GM11168 (cell line): ENCODE data around the gene WNT3.

Experiments
- in situ Hi-C: fragments of 300-500 bp; cut with MboI; formaldehyde crosslinking; loops from one replicate; pipeline ENCODE4 v1.12.0; 2022; ENCODE audit warnings: low sequenced_read_pairs; ENCODE audit not compliant: unreplicated experiment

WNT3 gene

GRCh38 chr17:46837521-46837920 is 19.0 kb upstream of the WNT3 start:
- in situ Hi-C loops: no loop called here

DNA sequence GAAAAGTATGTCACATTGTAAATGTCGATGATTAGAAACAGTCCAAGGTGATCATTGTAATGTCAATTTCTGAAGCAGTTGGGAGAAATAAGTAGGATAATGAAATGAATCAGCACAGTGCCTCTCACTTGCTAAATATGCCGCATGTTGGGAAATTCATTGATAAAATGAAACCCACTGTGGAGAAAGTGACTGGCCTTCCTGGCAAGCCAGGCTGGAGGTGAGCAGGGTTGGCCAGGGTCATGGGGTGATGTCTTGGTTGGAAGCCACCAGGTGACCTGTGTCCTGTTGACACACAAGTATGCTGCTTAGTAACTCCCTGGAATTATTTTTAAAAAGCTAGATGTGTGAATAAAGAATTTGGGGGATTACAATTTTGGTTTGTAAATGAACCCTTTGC is 18.0 kb upstream of the WNT3 start:
- in situ Hi-C loops: no loop called here

DNA sequence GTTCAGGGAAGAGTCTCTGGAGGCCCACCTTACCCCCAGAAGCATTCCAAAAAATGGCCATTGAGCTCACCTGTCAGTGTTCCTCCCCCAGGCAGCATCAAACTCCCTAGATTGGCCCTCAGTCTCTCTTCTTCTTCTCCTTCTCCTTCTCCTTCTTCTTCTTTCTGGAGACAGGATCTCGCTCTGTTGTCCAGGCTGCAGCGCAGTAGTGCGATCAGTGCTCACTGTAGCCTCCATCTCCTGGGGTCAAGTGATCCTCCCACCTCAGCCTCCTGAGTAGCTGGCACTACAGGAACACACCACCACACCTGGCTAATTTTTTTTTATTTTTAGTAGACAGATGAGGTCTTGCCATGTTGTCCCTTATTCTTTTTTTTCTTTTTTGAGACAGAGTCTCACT is 16.4 kb upstream of the WNT3 start:
- in situ Hi-C loops: no loop called here

GRCh38 chr17:46833840-46834208 is 15.3 kb upstream of the WNT3 start:
- in situ Hi-C loops: no loop called here

- in situ Hi-C loops: no loop called here
Measured at GRCh38 chr17:46832945-46833839, 14.7 kb upstream of the WNT3 start.

- in situ Hi-C loops: no loop called here
Measured at GRCh38 chr17:46832331-46832821, 13.9 kb upstream of the WNT3 start.

- in situ Hi-C loops: no loop called here
Measured at GRCh38 chr17:46831573-46832330, 13.3 kb upstream of the WNT3 start.

GRCh38 chr17:46827274-46827673 is 8.8 kb upstream of the WNT3 start:
- in situ Hi-C loops: no loop called here

DNA sequence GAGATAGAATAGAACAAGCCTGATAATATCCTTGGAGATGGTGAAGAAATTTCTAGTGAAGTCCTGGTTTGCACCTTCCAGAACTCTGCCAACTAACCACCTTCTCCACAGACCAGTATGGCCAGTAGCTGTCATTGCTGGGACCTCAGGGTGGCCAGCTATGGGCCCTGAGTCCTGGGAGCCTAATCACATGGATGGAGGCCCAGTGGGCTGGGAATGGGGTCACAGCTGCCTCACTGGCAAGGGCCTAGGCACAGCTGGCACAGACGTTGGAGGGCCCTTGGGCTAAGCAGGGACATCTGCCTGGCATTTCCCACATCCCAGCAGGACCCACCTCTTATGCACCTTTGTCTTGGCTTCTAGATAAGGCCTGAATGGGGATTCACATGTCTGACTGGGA is 7.6 kb upstream of the WNT3 start:
- in situ Hi-C loops: no loop called here

GRCh38 chr17:46823657-46824056 is 5.2 kb upstream of the WNT3 start:
- in situ Hi-C loops: no loop called here

GRCh38 chr17:46822388-46822921 is 4.0 kb upstream of the WNT3 start:
- in situ Hi-C loops: no loop called here

DNA sequence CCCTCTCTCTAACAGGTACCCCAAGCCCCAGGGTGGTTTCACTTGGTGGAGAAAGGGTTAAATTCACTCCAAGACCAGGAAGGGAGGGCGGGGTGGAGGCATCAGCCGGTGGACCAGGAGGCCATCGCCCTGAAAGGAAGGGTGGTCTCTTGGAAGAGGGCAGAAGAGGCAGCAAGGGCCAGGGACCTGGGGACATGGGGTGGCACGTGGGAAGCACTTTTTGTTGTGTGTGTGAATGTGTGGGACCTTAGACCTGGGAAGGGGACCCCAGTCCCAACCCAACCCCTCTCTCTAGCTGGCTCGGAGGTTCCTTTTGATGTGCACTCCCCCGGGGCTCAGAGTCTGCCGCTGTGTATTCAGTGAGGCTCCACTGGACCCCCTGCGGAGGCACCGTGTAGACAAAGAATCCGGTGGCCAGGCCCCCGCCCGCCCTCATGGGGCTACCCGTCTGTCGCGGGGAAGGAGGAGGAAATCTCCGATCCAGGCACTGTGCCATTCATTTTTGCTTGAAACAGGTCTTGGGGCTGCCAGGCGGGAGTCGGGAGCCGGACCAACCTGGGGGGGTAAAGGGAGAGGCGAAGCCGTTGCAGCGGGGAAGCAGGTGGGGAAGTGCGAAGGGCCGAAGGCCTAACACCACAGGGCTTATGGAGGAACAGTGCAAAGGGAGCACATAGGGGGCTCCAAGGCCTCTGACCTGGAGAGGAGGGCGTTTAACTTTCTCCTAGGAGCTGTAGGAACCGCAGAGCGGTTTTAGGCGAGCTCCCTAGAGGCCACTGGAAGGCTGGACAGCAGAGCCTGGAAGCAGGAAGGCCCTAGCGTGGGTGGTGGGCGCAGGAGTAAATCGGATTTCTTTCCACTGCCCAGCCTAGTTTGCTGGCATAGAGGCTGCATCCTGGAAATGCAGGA is 3.2 kb upstream of the WNT3 start:
- in situ Hi-C loops: no loop called here

GRCh38 chr17:46820592-46821450 is 2.3 kb upstream of the WNT3 start:
- in situ Hi-C loops: no loop called here

- in situ Hi-C loops: no loop called here
Measured at GRCh38 chr17:46819906-46820351, 1.4 kb upstream of the WNT3 start.

- in situ Hi-C loops: no loop called here
Measured at GRCh38 chr17:46818929-46819859, 702 bp upstream of the WNT3 start.

DNA sequence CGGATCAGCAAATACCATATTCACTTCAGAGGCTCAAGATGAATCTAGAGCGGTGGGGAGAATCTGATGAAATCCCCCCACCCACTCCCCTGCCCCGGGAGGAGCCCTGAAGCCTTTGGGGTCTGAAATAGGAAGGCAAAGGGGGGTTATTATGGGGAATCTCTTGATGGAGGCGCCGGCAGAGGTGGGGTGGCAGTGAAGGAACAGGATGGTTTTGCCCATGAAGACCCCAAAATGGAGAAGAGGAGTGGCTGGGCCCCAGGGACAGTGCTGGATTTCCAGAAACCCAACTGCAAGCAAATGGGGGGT is 637 bp downstream of the WNT3 start:
- in situ Hi-C loops: no loop called here

- in situ Hi-C loops: no loop called here
Measured at GRCh38 chr17:46817151-46817900, 1.2 kb downstream of the WNT3 start.
